Measurements from ENCODE around the gene DHRS7B. TPM values are rescaled to one million over a fixed set of nuclear protein-coding genes. Genes with fewer than 3 reads are reported as not detected.

Gene DHRS7B
- total RNA-seq, 4 donors from 2014 or later = 24.0 to 30.3 (median 28.8) TPM

DNA sequence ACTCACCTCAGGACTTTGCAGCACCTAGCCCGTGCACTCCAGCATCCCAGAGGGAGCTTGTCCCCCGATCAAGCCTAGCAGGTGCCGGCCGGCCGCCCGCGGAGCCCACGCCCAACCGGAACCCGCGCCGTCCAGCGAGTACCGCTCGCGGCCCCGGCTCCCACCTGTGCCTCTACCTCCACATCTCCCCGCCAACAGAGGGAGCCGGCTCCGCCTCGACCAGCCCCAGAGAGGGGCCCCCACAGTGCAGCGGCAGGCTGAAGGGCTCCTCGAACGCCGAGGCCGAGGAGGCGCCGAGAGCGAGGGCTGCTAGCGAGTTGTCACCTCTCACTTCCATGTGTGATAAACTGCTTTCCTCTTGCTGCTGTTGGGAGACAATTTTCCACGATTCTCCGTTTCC lies 41.1 kb upstream of the DHRS7B start:
- Histone ChIP-seq H3K9me3 (no peaks in the 10 kb centered on the region), H3K27ac (replicated peaks in 1 of 4) (no peak overlapping the region), H3K36me3 (no peaks in the 10 kb centered on the region), H3K27me3 (no peaks in the 10 kb centered on the region), H3K4me3 (no peak overlapping the region), H3K4me1 (peaks cover 0 to 1% (median 0%) of the 10 kb centered on the region in 4 donors)
- TF ChIP-seq, protein P1, sequence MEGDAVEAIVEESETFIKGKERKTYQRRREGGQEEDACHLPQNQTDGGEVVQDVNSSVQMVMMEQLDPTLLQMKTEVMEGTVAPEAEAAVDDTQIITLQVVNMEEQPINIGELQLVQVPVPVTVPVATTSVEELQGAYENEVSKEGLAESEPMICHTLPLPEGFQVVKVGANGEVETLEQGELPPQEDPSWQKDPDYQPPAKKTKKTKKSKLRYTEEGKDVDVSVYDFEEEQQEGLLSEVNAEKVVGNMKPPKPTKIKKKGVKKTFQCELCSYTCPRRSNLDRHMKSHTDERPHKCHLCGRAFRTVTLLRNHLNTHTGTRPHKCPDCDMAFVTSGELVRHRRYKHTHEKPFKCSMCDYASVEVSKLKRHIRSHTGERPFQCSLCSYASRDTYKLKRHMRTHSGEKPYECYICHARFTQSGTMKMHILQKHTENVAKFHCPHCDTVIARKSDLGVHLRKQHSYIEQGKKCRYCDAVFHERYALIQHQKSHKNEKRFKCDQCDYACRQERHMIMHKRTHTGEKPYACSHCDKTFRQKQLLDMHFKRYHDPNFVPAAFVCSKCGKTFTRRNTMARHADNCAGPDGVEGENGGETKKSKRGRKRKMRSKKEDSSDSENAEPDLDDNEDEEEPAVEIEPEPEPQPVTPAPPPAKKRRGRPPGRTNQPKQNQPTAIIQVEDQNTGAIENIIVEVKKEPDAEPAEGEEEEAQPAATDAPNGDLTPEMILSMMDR (IDR thresholded peaks at IDR 0.05) = no peak
- TF ChIP-seq POLR2A (IDR thresholded peaks at IDR 0.05; ENCODE audit: low read depth) = no peak
- TF ChIP-seq POLR2AphosphoS5 (IDR thresholded peaks at IDR 0.05) = no peak
- no peak for TF ChIP-seq EP300 (IDR thresholded peaks at IDR 0.05)
- no peak for DNase-seq (ENCODE audit: extremely low spot score)
- intact Hi-C loops (cut with DNase I) = no loop called here
- 93% methylated on average over 14 of the region's 32 CpGs for WGBS

DNA sequence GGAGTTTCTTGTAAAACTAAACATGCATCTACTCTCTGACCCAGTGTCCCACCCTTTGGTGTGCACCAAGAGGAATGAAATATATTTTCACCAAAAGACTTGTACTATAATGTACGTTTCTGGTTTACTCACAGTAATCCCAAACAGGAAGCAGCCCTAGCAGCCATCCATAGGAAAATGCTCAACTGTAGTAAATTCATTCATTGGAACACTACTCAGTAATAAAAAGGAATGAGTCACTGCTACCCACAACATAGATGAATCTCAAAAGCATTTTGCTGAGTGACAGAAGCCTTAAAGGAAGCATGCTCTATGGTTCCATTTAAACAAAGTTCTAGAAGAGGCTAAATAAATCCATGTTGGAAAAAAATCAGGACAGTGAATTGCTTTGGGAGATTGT lies 37.6 kb upstream of the DHRS7B start:
- H3K9me3 ChIP-seq = no peaks in the 10 kb centered on the region
- no peaks in the 10 kb centered on the region for H3K27me3 ChIP-seq
- H3K4me1 ChIP-seq = peaks cover 0 to 7% (median 0%) of the 10 kb centered on the region in 4 donors
- H3K4me3 ChIP-seq = no peak overlapping the region
- DNase-seq (ENCODE audit: extremely low spot score) = no peak
- H3K36me3 ChIP-seq = no peaks in the 10 kb centered on the region
- H3K27ac ChIP-seq (replicated peaks in 1 of 4) = no peak overlapping the region
- WGBS = 86% methylated on average over 1 of the region's 1 CpG
- TF ChIP-seq POLR2A (IDR thresholded peaks at IDR 0.05; ENCODE audit: low read depth) (no peak), POLR2AphosphoS5 (IDR thresholded peaks at IDR 0.05) (no peak), EP300 (IDR thresholded peaks at IDR 0.05) (no peak)
- TF ChIP-seq, protein P1 (IDR thresholded peaks at IDR 0.05) = no peak
- intact Hi-C loops (cut with DNase I) = no loop called here

DNA sequence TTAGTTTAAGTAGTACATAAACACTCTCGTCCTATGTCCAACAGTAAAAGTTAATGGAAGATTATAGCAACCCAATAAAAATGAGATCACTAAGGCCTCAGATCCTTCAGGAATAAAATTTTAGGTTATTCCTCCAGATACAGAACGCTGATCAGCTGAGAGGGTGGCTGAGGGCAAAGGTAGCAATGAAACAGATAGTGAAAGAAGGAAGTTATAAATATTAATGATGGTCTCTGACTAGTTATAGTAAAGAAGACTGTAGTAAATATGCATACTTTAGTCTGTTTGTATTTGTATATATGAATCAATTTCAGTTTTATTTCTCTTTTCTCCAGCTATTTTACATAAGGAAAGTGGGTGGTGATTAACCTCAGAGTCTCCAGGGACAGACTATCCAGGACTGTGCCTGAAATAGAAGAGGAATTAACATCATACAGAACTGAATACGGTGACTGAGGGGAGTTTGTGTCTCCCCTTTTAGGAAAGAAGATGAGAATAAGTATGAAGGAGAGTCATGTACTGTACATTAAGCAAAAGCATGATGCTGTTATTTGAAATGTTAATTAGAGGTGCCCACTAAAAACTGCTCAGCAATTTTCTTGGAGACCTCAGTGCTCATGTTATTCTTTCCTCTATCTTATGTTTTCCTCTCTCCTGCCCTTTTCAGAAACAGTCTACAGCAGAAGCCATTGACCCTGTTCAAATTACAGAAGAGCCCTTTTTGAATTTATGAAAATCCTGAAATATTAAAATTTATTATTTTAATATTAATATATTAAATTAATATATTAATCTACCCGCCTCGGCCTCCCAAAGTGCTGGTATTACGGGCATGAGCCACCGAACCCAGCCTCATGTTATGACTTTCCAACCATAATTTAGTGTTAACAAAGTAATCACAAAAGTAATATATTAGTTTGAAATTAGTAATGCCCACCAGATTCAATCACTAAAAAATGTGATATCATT lies 36.5 kb upstream of the DHRS7B start:
- peaks cover 0 to 7% (median 0%) of the 10 kb centered on the region in 4 donors for H3K4me1 ChIP-seq
- DNase-seq (ENCODE audit: extremely low spot score) = no peak
- TF ChIP-seq, protein P1 (IDR thresholded peaks at IDR 0.05) = no peak
- TF ChIP-seq POLR2AphosphoS5 (IDR thresholded peaks at IDR 0.05) = no peak
- TF ChIP-seq POLR2A (IDR thresholded peaks at IDR 0.05; ENCODE audit: low read depth) = no peak
- no peak for TF ChIP-seq EP300 (IDR thresholded peaks at IDR 0.05)
- intact Hi-C loops (cut with DNase I) = no loop called here
- no peaks in the 10 kb centered on the region for H3K27me3 ChIP-seq
- H3K36me3 ChIP-seq = no peaks in the 10 kb centered on the region
- WGBS = 83% methylated on average over 7 of the region's 7 CpGs
- no peak overlapping the region for H3K4me3 ChIP-seq
- no peaks in the 10 kb centered on the region for H3K9me3 ChIP-seq
- no peak overlapping the region for H3K27ac ChIP-seq (replicated peaks in 1 of 4)

DNA sequence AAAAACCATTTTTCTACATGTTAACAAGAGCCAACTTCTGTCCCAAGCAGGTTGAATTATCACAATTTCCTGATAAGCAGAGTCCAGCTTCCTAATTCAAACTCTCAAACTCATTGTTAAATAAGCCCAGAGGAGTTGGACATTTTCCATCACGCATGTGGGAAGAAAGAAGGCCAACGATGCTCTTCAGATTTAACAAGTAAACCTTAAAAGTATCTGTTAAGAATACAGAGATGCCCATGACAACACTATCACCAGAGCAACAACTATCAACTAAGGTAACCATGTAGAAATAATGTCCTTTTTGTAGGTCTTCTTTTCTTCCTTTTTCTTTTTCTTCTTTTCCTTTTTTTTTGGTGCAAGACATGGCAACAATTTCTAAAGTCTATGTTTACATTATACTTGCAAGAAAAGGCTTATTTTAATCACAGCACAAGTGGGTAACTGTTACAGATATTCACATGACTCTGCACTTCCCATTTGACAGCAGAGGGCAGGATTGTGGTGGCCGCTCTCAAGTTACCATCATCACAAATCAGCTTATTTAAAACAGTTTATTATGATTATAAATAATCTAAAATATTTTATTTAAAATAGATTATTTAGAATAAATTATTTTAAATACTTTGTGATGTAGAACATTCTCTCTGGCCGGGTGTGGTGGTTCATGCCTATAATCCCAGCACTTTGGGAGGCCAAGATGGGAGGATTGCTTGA lies 35.7 kb upstream of the DHRS7B start:
- no peaks in the 10 kb centered on the region for H3K27me3 ChIP-seq
- peaks cover 0 to 7% (median 0%) of the 10 kb centered on the region in 4 donors for H3K4me1 ChIP-seq
- no peaks in the 10 kb centered on the region for H3K36me3 ChIP-seq
- H3K27ac ChIP-seq (replicated peaks in 1 of 4) = no peak overlapping the region
- intact Hi-C loops (cut with DNase I) = no loop called here
- TF ChIP-seq, protein P1 (IDR thresholded peaks at IDR 0.05) = no peak
- no peak for TF ChIP-seq POLR2AphosphoS5 (IDR thresholded peaks at IDR 0.05)
- 53% methylated on average over 4 of the region's 4 CpGs for WGBS
- no peak overlapping the region for H3K4me3 ChIP-seq
- no peaks in the 10 kb centered on the region for H3K9me3 ChIP-seq
- no peak for DNase-seq (ENCODE audit: extremely low spot score)

Measured in esophagus muscularis mucosa (tissue), 4 donors.